ENCODE measurements around the gene ANKK1. TPM values are rescaled to one million over a fixed set of nuclear protein-coding genes. Genes with fewer than 3 reads are reported as not detected.

The ANKK1 gene
- total RNA-seq, 1 donor from 2014 or later: 0.50 TPM

DNA sequence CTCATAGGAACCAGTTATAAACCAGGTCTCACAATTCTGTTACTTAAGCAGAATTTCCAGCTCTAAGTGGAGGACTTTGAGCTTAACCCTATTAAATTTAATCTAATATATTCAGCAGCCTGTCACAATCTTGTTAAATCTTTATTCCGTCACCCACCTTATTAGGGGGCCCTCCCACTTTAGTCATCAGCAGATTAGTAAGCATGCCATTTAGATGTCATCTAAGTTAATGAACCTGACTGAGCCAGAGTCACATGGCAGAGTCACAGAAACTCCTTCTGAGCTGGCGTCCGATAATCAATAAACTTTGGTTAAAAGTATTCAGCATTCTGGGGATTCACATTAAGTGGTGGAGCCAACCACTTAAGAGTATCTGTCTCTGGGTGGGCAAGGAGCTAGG, 38.1 kb upstream of the ANKK1 start:
- Histone ChIP-seq H3K4me3 (ENCODE audit: low read depth, low read length) (no peak overlapping the region), H3K36me3 (ENCODE audit: control insufficient read depth, insufficient read depth, low read length) (no peaks in the 10 kb centered on the region), H3K27me3 (ENCODE audit: control insufficient read depth, insufficient read depth, low read length) (no peaks in the 10 kb centered on the region)
- no peak for DNase-seq (ENCODE audit: low read depth)
- no peak for TF ChIP-seq CTCF (IDR thresholded peaks at IDR 0.05; ENCODE audit: insufficient read depth, low read length, poor library complexity, severe bottlenecking)

DNA sequence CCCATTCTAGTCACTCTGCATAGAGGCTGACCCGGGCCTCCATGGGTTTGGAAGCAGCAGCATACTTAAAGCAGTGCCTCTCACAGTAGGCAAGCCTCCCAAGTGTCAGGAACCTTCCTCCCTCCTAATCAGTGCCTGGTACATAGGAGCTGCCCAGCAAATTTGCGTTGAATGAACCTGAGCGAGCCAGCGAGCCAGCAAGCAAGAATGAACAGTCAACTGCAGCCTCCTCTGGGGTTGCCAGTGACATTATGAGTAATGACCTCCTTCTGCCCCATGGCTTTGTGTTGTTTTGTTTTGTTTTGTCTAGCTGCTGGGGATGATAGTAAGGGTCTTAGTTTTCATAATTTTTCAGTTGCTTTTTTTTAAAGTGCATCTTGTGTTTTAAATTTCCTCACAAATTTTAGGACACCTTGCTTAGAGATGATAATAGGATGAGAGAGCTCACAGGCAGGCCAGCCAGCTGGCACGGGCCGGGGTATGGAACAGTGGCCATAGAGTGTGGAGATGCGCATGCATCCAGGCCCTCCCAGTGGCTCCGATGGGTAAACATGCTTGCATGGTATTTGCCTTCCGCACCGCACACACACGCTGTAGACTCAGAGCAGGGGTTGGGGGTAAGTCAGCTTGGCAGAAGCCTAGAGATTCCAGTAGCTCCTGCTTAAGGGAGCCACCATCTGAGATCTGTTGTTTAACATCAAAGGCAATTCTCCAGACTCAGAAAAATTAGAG, 37.1 kb upstream of the ANKK1 start:
- no peaks in the 10 kb centered on the region for H3K27me3 ChIP-seq (ENCODE audit: control insufficient read depth, insufficient read depth, low read length)
- DNase-seq (ENCODE audit: low read depth): no peak
- TF ChIP-seq CTCF (IDR thresholded peaks at IDR 0.05; ENCODE audit: insufficient read depth, low read length, poor library complexity, severe bottlenecking): no peak
- H3K36me3 ChIP-seq (ENCODE audit: control insufficient read depth, insufficient read depth, low read length): no peaks in the 10 kb centered on the region
- H3K4me3 ChIP-seq (ENCODE audit: low read depth, low read length): no peak overlapping the region

- DNase-seq (ENCODE audit: low read depth): no peak
- TF ChIP-seq CTCF (IDR thresholded peaks at IDR 0.05; ENCODE audit: insufficient read depth, low read length, poor library complexity, severe bottlenecking): no peak
- H3K36me3 ChIP-seq (ENCODE audit: control insufficient read depth, insufficient read depth, low read length): no peaks in the 10 kb centered on the region
Measured at GRCh38 chr11:113351068-113351450, 36.5 kb upstream of the ANKK1 start.

DNA sequence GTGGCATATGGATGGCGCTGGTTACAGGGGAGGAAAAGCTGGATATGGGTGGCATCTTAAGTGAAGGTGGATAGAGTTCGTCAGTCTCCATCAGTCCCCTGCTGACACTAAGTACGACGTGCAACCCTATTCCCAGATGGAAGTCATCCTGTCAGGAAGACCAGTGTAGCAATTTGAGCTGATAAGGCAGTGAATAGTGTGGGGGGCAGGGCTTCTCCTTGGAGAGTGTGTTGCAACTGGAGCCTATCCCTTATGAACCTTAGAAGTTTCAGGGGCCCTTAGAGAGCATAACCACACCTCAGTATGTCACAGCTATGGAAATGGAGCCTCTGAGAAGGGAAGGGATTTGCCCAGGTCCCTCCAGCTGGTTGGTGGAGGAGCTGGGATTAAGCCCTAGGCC, 36.1 kb upstream of the ANKK1 start:
- no peak for TF ChIP-seq CTCF (IDR thresholded peaks at IDR 0.05; ENCODE audit: insufficient read depth, low read length, poor library complexity, severe bottlenecking)
- no peaks in the 10 kb centered on the region for H3K27me3 ChIP-seq (ENCODE audit: control insufficient read depth, insufficient read depth, low read length)
- H3K4me3 ChIP-seq (ENCODE audit: low read depth, low read length): no peak overlapping the region
- DNase-seq (ENCODE audit: low read depth): no peak
- no peaks in the 10 kb centered on the region for H3K36me3 ChIP-seq (ENCODE audit: control insufficient read depth, insufficient read depth, low read length)

More at GRCh38 chr11:113351068-113351450, 36.5 kb upstream of the ANKK1 start:
- Histone ChIP-seq H3K4me3 (ENCODE audit: low read depth, low read length) (no peak overlapping the region), H3K27me3 (ENCODE audit: control insufficient read depth, insufficient read depth, low read length) (no peaks in the 10 kb centered on the region)

GRCh38 chr11:113356203-113356602, 31.4 kb upstream of the ANKK1 start:
- Histone ChIP-seq H3K27me3 (ENCODE audit: control insufficient read depth, insufficient read depth, low read length) (no peaks in the 10 kb centered on the region), H3K36me3 (ENCODE audit: control insufficient read depth, insufficient read depth, low read length) (peaks cover 2% of the 10 kb centered on the region), H3K4me3 (ENCODE audit: low read depth, low read length) (no peak overlapping the region)
- DNase-seq (ENCODE audit: low read depth): no peak
- TF ChIP-seq CTCF (IDR thresholded peaks at IDR 0.05; ENCODE audit: insufficient read depth, low read length, poor library complexity, severe bottlenecking): no peak

DNA sequence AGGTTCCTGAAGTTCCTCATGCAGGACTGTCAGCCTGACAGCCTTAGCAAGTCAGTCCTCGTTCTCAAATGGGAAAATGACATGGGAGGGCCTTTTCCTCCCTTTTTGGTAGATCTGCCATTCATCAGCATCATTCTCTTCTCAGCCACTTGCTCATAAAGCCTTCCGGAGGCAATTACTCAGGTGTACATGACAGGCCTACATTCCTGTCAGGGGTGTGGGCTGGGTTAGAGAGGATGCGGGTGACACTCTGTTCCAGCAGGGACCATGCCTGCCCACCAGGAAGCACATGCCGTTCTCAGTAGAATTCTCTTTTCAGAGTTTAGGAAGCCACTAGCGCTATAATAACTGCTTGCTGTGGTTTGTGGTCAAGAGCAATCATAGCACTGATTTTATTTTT, 24.2 kb upstream of the ANKK1 start:
- Histone ChIP-seq H3K4me3 (ENCODE audit: low read depth, low read length) (no peak overlapping the region), H3K27me3 (ENCODE audit: control insufficient read depth, insufficient read depth, low read length) (no peaks in the 10 kb centered on the region), H3K36me3 (ENCODE audit: control insufficient read depth, insufficient read depth, low read length) (peaks cover 7% of the 10 kb centered on the region)
- no peak for TF ChIP-seq CTCF (IDR thresholded peaks at IDR 0.05; ENCODE audit: insufficient read depth, low read length, poor library complexity, severe bottlenecking)
- no peak for DNase-seq (ENCODE audit: low read depth)

Data from kidney epithelial cell (primary cell).